Natural killer cell (primary cell): Measurements from ENCODE around the gene HOXB7. TPM values are rescaled to one million over a fixed set of nuclear protein-coding genes. Genes with fewer than 3 reads are reported as not detected.

Experiments used
- ATAC-seq, 3 donors: fragments of 150-1000 bp in 2 of 3; fragments of 200-7000 bp in 1 of 3; cut with Tn5 transposase; 1 replicate in 1 of 3; 2 replicates in 2 of 3; pipeline ENCODE4 v1.10.0; 2021; ENCODE audit warnings: mild to moderate bottlenecking in 2 of 3, moderate library complexity in 2 of 3
- DNase-seq, 2 donors: peaks; one replicate each; pipeline versions ENCODE4 v3.0.0 to v3.0.0-alpha.2; 2013 to 2021; ENCODE audit warnings: mixed read lengths in 1 of 2
- H3K27ac ChIP-seq: one replicate; pipeline ENCODE4 v1.5.1; 2013; ENCODE audit warnings: mild to moderate bottlenecking, low read length
- H3K27me3 ChIP-seq: one replicate; pipeline ENCODE4 v1.6.1; 2013; ENCODE audit warnings: low read length; ENCODE audit not compliant: control insufficient read depth, insufficient read depth
- H3K36me3 ChIP-seq: one replicate; pipeline ENCODE4 v1.6.1; 2013; ENCODE audit warnings: low read length; ENCODE audit not compliant: control insufficient read depth, insufficient read depth
- H3K4me1 ChIP-seq: one replicate; pipeline ENCODE4 v1.6.1; 2013; ENCODE audit warnings: low read length; ENCODE audit not compliant: control insufficient read depth, insufficient read depth
- H3K4me3 ChIP-seq: one replicate; pipeline ENCODE4 v1.5.1; 2013; ENCODE audit warnings: low read length
- H3K9me3 ChIP-seq: one replicate; pipeline ENCODE4 v1.6.1; 2013; ENCODE audit warnings: low read length; ENCODE audit not compliant: control insufficient read depth, insufficient read depth
- H3K27ac Mint-ChIP-seq, 2 donors: one replicate each; pipeline ENCODE4 v1.8.0; 2022; ENCODE audit warnings: mild to moderate bottlenecking in 2 of 2, mixed read lengths in 2 of 2, moderate library complexity in 1 of 2
- H3K27me3 Mint-ChIP-seq, 2 donors: one replicate each; pipeline ENCODE4 v1.8.0; 2022; ENCODE audit warnings: low read depth in 2 of 2, mixed read lengths in 2 of 2
- H3K36me3 Mint-ChIP-seq: one replicate; pipeline ENCODE4 v1.8.0; 2022; ENCODE audit warnings: mixed read lengths
- H3K4me1 Mint-ChIP-seq, 2 donors: one replicate each; pipeline ENCODE4 v1.8.0; 2022; ENCODE audit warnings: mixed read lengths in 2 of 2
- H3K4me3 Mint-ChIP-seq: one replicate; pipeline ENCODE4 v1.8.0; 2022; ENCODE audit warnings: mild to moderate bottlenecking, moderate library complexity, mixed read lengths
- H3K9me3 Mint-ChIP-seq, 2 donors: one replicate each; pipeline ENCODE4 v1.8.0; 2022; ENCODE audit warnings: mixed read lengths in 2 of 2
- WGBS: methylation state at CpG from one replicate; pipeline ENCODE4 v1.1.7; 2013; ENCODE audit warnings: missing lambda C conversion rate; ENCODE audit not compliant: insufficient coverage; 5-methylcytosine and 5-hydroxymethylcytosine counted together
- intact Hi-C: fragments of 100-400 bp; cut with micrococcal nuclease; formaldehyde crosslinking; loops from one replicate; pipeline ENCODE4 v1.14.2; 2022
- total RNA-seq, 4 donors: library from RNA; stranded (reverse); fragments of 120-200 nt in 1 of 4; gene quantifications; one replicate each; pipeline versions ENCODE4 v1.2.3 to v1.2.4, GENCODE V29; 2013 to 2022
- TF ChIP-seq, protein P1 (sequence below): fragments of 200-600 bp; IDR thresholded peaks from one replicate; pipeline ENCODE4 v1.8.0; 2022; ENCODE audit warnings: antibody characterized with exemption

The HOXB7 gene
- total RNA-seq, 3 donors from 2014 or later (not counting 1 experiment from before 2014, with no cell fraction given), result 0.45 to 1.4 (median 0.97) TPM

DNA sequence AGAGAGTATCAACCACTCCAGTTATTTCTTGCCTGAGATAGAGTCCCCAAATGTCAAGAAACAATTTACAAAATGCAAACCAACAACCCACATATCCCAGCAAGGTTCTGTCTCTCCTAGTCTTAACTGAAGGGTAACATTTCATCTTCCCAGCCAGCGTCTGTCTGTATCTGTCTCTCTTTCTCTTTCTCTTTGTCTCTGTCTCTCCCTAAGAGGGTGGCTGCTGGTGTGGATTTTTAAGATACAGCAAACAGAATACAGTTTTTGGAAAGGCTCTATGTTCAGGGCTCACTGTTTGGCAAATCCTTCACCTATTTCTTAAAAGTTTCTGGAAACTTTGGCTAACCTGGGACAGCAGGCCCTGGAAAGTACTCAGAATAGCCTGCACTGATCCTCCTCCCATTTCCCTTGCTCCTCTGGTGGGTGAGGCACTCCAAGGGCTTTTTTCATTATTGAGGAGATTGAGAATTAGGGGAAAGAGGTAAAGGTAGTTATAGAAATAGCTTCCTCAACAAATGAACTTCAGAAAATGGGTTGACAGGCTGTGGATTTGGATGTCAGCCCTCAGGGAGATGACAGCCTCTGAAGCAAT lies 38.9 kb downstream of the HOXB7 start:
- intact Hi-C loops, result no loop called here
- DNase-seq, result no peak
- Histone ChIP-seq H3K27me3 (no peaks in the 10 kb centered on the region), H3K4me1 (peaks cover 32% of the 10 kb centered on the region), H3K4me3 (no peak overlapping the region), H3K9me3 (no peaks in the 10 kb centered on the region), H3K36me3 (no peaks in the 10 kb centered on the region), H3K27ac (no peak overlapping the region)
- no peak overlapping the region for H3K27ac Mint-ChIP-seq
- H3K4me1 Mint-ChIP-seq, result peaks cover 21 to 36% of the 10 kb centered on the region in 2 donors
- H3K27me3 Mint-ChIP-seq, result peaks cover 0 to 10% of the 10 kb centered on the region in 2 donors
- WGBS, result no CpG with 5 or more reads among the region's 1 CpG
- TF ChIP-seq, protein P1, sequence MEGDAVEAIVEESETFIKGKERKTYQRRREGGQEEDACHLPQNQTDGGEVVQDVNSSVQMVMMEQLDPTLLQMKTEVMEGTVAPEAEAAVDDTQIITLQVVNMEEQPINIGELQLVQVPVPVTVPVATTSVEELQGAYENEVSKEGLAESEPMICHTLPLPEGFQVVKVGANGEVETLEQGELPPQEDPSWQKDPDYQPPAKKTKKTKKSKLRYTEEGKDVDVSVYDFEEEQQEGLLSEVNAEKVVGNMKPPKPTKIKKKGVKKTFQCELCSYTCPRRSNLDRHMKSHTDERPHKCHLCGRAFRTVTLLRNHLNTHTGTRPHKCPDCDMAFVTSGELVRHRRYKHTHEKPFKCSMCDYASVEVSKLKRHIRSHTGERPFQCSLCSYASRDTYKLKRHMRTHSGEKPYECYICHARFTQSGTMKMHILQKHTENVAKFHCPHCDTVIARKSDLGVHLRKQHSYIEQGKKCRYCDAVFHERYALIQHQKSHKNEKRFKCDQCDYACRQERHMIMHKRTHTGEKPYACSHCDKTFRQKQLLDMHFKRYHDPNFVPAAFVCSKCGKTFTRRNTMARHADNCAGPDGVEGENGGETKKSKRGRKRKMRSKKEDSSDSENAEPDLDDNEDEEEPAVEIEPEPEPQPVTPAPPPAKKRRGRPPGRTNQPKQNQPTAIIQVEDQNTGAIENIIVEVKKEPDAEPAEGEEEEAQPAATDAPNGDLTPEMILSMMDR, result no peak
- H3K4me3 Mint-ChIP-seq, result no peak overlapping the region
- H3K36me3 Mint-ChIP-seq, result no peaks in the 10 kb centered on the region
- H3K9me3 Mint-ChIP-seq, result no peaks in the 10 kb centered on the region
- no peak for ATAC-seq

DNA sequence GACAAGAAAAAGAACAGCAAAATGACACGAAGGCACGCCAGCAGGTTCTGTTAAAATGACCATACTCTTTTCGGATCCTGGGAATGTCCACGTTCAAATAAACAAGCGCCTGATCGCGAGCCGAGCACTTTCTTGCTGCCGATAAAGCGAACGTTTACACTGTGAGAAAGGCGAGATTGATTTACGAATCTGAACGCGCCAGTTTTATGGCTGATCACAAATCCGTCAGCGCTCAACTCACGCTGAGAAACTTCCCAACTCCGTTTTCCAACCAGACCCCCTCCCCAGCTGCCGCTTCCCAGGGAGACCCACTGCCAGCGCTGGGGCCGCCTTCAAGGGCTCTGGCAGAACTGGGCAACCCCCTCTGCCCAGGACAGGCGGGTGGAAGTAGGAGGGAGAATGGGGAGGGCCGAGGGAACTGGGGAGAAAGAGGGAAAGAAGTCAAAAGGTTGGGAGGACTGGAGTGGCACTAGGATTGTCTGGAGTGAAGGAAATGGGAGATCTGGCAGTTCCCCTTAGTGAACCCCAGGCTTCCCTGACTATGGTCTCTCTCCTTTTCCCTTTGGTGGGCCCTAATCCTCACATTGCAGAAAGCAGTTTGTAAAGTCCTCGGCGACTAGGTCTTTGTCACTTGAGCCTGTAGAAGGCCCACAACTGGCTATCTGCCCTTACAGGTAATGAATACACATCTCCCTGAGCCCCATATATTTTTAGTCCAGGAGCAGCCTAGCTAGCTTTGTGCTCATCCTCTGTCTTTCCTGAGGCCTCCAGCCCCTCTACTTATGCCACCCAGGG lies 39.6 kb downstream of the HOXB7 start:
- intact Hi-C loops, result no loop called here
- H3K9me3 Mint-ChIP-seq, result no peaks in the 10 kb centered on the region
- H3K27me3 Mint-ChIP-seq, result peaks cover 0 to 10% of the 10 kb centered on the region in 2 donors
- Histone ChIP-seq H3K27me3 (no peaks in the 10 kb centered on the region), H3K36me3 (no peaks in the 10 kb centered on the region), H3K4me1 (peaks cover 26% of the 10 kb centered on the region), H3K9me3 (no peaks in the 10 kb centered on the region), H3K4me3 (no peak overlapping the region), H3K27ac (no peak overlapping the region)
- H3K36me3 Mint-ChIP-seq, result no peaks in the 10 kb centered on the region
- peaks cover 21 to 34% of the 10 kb centered on the region in 2 donors for H3K4me1 Mint-ChIP-seq
- 83% methylated on average over 25 of the region's 26 CpGs for WGBS
- no peak overlapping the region for H3K4me3 Mint-ChIP-seq
- no peak for ATAC-seq
- TF ChIP-seq, protein P1, result no peak
- no peak overlapping the region for H3K27ac Mint-ChIP-seq
- DNase-seq, result no peak

DNA sequence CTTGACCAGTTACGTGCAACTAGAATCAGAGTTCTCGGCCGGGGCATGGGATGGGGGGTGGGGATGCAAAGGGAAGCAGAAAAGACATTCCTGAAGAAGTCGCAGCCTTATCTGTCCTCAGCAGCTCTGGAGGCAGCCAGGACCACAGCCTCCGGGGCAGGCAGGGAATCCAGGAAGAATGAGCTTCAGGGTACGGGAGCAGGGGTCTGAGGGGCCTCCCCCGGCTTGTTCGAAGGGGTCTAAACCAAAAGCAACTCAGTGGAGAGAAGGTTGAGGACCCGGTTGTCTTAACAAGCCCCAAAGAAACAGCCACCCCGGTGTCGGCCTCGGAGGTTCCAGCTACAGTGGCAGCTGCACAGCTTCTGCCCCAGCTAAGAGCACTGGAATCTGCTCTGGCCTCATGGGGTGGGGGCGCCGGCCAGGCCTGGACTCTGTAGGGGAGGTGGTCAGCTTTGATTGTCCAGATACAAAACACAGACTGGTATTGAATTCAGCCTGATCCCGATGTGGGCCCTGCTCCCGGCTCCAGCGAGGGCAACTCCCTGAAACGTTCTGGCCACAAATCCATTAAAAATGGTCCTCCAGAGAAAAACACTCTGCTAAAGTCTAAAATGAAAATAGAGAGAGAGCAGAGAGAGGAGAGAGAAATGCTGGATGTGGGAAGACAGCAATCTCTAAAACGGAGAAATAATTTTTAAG lies 40.3 kb downstream of the HOXB7 start:
- Mint-ChIP-seq H3K36me3 (no peaks in the 10 kb centered on the region), H3K4me3 (no peak overlapping the region), H3K27ac (no peak overlapping the region), H3K27me3 (peaks cover 0 to 10% of the 10 kb centered on the region in 2 donors), H3K9me3 (no peaks in the 10 kb centered on the region), H3K4me1 (peaks cover 21 to 29% of the 10 kb centered on the region in 2 donors)
- intact Hi-C loops, result no loop called here
- H3K27ac ChIP-seq, result no peak overlapping the region
- TF ChIP-seq, protein P1, result no peak
- WGBS, result 80% methylated on average over 19 of the region's 19 CpGs
- ATAC-seq (no peak), DNase-seq (no peak)
- no peak overlapping the region for H3K4me3 ChIP-seq
- no peaks in the 10 kb centered on the region for H3K9me3 ChIP-seq
- H3K4me1 ChIP-seq, result peaks cover 20% of the 10 kb centered on the region
- no peaks in the 10 kb centered on the region for H3K27me3 ChIP-seq
- H3K36me3 ChIP-seq, result no peaks in the 10 kb centered on the region
